ENCODE measurements around the gene MTCH2. TPM values are rescaled to one million over a fixed set of nuclear protein-coding genes. Genes with fewer than 3 reads are reported as not detected.

MTCH2 gene
- total RNA-seq, result 63.1 and 79.9 TPM in 2 replicates

GRCh38 chr11:47642099-47642855 lies at the start of gene MTCH2:
Gene MTCH2 (minus strand): TSS chr11:47642559. CDS start chr11:47642465, 94 bp downstream.

GRCh38 chr11:47593934-47594855 lies 48.2 kb downstream of the MTCH2 start, which contains the start of gene C1QTNF4:
Gene C1QTNF4 (minus strand): TSS chr11:47594411. CDS start chr11:47590810, 3,601 bp downstream.

GRCh38 chr11:47586098-47586855 lies 56.1 kb downstream of the MTCH2 start, which contains the start of gene FAM180B:
Gene FAM180B (plus strand): TSS chr11:47586678. CDS start chr11:47586769, 91 bp downstream.

GRCh38 chr11:47578524-47579494 lies 63.5 kb downstream of the MTCH2 start, which contains the start of the genes KBTBD4 and NDUFS3:
Gene KBTBD4 (minus strand): TSS chr11:47578970. CDS start chr11:47578951, 19 bp downstream.
Gene NDUFS3 (plus strand): TSS chr11:47579074. CDS start chr11:47579092, 18 bp downstream.

Other genes with a start within 250 kb of the MTCH2 start
- gene SLC39A13, start 234.0 kb downstream of the MTCH2 start, total RNA-seq, result 106 and 128 TPM in 2 replicates
- 86.9 and 104 TPM in 2 replicates for gene PSMC3, start 216.1 kb downstream of the MTCH2 start, total RNA-seq
- 0.07 and 0.40 TPM in 2 replicates for gene RAPSN, start 193.4 kb downstream of the MTCH2 start, total RNA-seq
- gene CELF1, start 89.4 kb downstream of the MTCH2 start, total RNA-seq, result 95.1 and 97.9 TPM in 2 replicates
- gene PTPMT1, start 77.0 kb downstream of the MTCH2 start, total RNA-seq, result 52.7 and 62.2 TPM in 2 replicates
- 18.4 and 21.8 TPM in 2 replicates for gene KBTBD4, start 63.6 kb downstream of the MTCH2 start, total RNA-seq
- gene NDUFS3, start 63.5 kb downstream of the MTCH2 start, total RNA-seq, result 37.5 and 41.7 TPM in 2 replicates
- not detected in 2 replicates for gene FAM180B, start 55.9 kb downstream of the MTCH2 start, total RNA-seq
- gene C1QTNF4, start 48.1 kb downstream of the MTCH2 start, total RNA-seq, result 0.07 and 0.17 TPM in 2 replicates
- 1.1 and 1.8 TPM in 2 replicates for gene AGBL2, start 72.8 kb upstream of the MTCH2 start, total RNA-seq
- gene FNBP4, start 124.8 kb upstream of the MTCH2 start, total RNA-seq, result 39.7 and 54.6 TPM in 2 replicates
- 37.0 and 44.4 TPM in 2 replicates for gene NUP160, start 205.8 kb upstream of the MTCH2 start, total RNA-seq

Data from smooth muscle cell of the pulmonary artery (primary cell).